ENCODE results near the gene SAP130.

SAP130 gene

GRCh38 chr2:127893494-127893893 is 134.4 kb downstream of the SAP130 start:
- no peak for DNase-seq (ENCODE audit: low spot score)

GRCh38 chr2:127893033-127893432 is 134.8 kb downstream of the SAP130 start:
- no peak for DNase-seq (ENCODE audit: low spot score)

- no peak for DNase-seq (ENCODE audit: low spot score)
Observed at GRCh38 chr2:127891811-127892210, 136.0 kb downstream of the SAP130 start.

Data from ecto neural progenitor cell (in vitro differentiated cells).